Putamen (tissue), 1 donor: ENCODE results near the gene SDK1.
A peak's percentile ranks its signal among the peaks of the same experiment; 100 is the strongest.

Experiments
- DNase-seq: peaks from one replicate; pipeline ENCODE4 v3.0.0-alpha.2; 2016; ENCODE audit warnings: low spot score

Gene SDK1, protein sequence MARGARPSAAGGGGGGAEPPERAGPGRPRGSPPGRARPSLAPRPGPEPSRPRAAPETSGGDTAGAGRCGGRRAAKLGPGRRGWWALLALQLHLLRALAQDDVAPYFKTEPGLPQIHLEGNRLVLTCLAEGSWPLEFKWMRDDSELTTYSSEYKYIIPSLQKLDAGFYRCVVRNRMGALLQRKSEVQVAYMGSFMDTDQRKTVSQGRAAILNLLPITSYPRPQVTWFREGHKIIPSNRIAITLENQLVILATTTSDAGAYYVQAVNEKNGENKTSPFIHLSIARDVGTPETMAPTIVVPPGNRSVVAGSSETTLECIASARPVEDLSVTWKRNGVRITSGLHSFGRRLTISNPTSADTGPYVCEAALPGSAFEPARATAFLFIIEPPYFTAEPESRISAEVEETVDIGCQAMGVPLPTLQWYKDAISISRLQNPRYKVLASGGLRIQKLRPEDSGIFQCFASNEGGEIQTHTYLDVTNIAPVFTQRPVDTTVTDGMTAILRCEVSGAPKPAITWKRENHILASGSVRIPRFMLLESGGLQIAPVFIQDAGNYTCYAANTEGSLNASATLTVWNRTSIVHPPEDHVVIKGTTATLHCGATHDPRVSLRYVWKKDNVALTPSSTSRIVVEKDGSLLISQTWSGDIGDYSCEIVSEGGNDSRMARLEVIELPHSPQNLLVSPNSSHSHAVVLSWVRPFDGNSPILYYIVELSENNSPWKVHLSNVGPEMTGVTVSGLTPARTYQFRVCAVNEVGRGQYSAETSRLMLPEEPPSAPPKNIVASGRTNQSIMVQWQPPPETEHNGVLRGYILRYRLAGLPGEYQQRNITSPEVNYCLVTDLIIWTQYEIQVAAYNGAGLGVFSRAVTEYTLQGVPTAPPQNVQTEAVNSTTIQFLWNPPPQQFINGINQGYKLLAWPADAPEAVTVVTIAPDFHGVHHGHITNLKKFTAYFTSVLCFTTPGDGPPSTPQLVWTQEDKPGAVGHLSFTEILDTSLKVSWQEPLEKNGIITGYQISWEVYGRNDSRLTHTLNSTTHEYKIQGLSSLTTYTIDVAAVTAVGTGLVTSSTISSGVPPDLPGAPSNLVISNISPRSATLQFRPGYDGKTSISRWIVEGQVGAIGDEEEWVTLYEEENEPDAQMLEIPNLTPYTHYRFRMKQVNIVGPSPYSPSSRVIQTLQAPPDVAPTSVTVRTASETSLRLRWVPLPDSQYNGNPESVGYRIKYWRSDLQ (N-terminal part only)

DNA sequence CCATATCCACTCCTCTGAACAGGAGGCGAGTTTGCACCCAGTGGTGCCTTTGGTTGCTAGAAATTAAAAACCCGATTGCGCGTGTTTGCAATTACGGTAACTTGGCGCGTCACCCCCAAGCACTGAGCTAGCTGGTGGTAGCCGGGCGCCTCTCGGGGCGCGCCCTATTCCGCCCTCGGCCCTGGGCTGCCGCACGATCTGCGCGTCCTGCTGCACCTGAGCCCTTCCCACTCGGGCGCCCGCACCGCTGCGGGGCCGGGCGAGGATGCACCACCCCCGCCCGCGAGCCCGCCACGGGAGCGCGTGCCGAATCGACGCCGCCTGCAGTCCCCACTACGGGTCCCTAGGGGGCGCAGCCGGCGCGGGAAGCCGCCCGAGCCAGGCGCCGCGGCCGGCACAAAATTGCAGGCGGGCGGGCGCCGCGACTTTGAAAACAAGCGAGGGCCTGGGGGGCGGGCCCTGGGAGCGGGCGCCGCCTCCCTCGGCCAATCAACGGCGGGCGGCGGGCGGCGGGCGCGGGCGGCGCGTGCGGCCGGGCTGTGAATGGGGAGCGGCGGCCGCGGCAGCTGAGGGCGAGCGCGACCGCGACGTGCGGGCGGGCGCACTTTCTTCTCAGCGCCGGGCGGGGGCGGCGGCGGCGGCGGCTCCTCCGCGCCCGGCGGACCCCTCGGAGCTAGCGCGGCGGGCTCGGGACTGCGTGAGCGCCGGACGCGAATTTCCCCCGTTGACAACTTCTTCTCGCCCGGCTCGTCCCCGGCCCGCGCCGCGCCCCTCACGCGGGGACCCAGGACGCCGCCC, at the start of gene SDK1:
Gene SDK1, plus strand, starts transcription at position 602 of the 798 bp plus-strand sequence. CDS start 335 bp downstream, outside the sequence.
- peak; percentile 90 for DNase-seq

DNA sequence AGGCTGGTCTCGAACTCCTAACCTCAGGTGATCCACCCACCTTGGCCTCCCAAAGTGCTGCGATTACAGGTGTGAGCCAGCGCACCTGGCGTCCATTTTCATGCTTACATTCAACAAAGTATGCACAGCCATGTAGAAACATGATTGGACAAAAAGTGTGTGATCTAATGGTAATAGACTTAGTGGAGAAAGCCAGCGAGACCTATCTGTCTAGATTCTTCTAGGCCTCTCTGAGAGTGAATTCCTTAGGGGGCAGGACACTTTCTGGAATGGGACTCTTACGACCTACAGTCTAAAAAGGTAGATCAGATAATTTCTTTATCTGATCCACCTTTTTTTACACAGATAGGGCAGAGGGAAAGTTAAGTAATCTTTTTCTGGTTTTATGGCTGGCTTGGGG, 46.3 kb upstream of the SDK1 start:
- no peak for DNase-seq

DNA sequence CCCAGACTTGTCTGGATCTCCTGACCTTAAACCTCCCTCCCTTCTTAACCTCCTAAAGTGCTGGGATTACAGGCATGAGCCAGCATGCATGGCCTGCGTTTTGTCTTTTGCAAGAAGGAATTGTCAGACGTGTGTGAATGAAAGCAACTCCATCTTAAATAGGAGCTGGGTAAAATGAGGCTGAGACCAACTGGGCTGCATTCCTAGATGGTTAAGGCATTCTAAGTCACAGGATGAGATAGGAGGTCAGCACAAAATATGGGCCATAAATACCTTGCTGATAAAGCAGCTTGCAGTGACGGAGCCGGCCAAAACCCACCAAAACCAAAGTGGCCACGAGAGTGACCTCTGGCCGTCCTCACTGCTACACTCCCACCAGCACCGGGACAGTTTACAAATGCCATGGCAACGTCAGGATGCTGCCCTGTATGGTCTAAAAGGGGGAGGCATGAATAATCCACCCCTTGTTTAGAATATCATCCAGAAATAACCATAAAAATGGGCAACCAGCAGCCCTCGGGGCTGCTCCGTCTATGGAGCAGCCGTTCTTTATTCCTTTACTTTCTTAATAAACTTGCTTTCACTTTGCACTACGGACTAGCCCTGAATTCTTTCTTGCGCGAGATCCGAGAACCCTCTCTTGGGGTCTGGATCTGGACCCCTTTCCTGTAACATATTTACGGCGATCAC, 41.2 kb upstream of the SDK1 start:
- DNase-seq, result no peak

DNA sequence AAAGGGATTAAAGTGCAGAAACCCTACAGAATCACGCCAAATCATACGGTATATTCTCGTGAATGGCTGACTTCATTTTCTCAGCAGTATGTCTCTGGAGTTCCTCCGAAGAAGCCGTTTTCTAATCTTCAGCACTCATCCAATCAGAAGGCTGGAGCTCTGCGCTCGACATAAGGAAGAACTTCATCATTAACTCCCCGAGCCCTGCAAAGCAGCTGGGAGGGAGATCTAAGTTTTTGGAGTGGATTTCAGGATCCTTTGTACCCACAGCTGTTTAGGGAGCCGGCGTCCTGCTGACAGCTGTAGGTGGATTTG, 40.7 kb upstream of the SDK1 start:
- DNase-seq, result no peak

DNA sequence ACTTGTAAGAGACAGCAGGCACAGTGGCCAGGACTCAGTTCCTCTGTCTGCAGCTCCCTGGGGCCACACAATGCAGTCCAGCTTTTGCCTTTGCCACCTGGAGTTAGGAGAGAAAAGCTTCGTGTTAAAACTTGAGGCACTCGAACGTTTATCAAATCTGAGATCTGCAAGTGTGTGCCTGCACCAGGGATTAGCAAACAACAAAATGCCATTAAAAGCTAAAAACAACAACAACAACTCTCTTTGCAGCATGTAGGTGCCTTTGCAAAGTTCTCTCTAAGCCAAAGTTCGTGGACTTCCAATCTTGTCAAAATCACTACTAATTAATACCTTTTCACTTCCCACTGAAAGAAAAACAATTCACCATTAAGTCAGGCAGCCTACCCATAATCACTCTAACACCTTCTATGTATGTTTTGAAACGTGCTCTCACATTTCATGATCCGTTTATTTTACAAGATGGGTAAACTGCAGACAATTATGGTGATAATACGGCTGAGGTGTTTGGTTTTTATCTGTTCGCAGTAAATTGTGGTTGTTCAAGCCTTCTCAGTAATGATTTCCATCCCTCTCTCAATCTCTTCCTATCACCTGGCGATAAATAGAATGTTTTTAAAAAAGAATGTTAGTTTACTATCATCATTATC, 36.2 kb upstream of the SDK1 start:
- no peak for DNase-seq

DNA sequence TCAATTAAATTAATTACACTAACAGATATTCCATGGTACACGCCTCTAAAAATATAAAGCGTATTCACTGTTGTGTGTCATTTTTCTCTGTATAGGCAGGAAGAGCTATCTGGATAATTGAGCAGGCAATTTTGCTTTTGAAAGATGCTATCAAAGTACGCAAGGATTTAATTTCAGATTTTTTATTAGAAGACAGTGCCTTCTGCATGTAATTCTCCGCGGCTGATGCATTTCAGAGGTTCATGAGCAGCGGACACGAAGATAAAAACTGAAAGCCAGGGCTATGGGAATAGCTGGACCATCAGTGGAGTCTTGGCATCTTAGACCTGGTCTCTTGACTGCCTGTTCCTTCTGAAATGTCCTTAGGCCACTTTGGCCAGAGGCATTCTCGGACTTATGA, 35.7 kb upstream of the SDK1 start:
- no peak for DNase-seq

DNA sequence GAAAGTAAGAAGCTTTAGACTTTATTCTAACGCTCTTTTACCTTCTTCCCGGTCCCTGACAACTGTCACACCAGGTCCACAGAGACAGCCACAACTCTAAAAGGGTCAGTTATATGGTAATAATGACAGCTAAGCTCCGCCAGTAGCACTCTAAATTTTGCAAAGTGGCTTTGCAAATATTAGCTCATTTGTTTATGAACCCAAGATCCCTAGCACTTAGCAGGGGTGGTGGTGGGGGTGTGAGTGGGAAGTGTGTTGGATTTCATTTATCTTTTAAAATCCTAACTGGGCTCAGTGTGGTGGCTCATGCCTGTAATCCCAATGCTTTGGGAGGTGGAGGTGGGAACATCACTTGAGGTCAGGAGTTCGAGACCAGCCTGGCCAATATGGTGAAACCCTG, 34.8 kb upstream of the SDK1 start:
- DNase-seq, result no peak

DNA sequence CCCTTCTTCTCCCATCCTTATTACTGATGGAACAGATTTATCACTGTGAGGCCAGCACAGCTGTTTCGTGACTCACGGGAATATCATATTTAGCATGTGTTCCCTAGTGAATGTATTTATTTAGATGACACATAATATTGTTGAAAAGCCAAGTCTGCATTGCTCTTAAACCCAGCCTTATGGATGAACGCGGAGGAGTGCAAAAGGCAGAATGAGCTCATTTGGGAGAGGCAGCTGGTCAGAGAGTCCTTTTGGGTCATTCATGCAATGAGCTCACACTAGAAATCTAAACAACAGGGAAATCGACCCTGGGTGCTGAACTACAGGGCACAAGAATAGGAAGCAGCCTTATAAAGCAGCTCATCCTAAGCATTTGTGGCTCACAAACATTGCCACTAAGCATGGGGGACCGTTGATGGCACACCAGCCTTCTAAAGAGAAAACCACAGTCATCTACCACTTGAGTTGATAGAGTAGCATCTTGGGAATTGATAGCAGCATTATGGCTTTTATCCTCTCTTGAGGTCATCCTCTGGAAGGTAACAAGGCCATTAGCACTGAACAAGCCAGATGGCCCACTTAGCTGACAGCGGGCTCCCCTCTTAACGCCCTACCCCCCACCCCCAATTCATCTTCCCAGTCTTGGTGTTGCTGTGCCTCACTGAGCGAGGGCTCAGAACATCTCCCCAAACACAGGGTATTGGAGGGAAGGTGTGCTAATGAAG, 32.9 kb upstream of the SDK1 start:
- no peak for DNase-seq

DNA sequence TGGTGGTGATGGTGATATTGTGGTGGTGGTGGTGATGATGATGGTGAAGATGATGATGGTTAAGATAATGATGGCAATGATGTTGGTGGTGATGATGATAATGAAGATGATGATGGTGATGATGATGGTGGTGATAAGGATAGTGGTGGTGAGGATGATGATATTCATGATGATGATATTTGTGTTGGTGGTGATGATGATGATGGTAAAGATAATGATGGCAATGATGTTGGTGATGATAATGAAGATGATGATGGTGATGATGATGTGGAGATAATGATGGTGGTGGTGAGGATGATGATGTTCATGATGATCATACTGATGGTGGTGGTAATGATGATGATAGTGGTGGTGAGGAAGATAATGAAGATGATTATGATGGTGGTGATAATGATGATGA, 30.7 kb upstream of the SDK1 start:
- DNase-seq, result no peak

DNA sequence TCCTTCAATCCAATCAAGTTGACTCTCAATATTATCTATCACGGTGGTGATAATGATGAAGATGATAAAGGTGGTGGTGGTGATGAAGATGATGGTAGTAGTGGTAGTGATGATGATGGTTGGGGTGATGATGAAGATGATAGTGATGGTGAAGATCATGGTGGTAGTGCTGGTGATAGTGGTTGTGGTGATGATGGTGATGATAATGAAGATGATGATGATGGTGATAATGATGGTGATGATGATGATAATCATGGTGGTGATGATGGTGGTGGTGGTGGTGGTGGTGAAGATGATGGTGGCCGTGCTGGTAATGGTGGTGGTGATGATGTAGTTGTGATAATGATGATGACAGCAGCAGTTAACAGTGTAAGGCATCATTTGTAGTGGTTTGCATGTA, 29.8 kb upstream of the SDK1 start:
- no peak for DNase-seq

DNA sequence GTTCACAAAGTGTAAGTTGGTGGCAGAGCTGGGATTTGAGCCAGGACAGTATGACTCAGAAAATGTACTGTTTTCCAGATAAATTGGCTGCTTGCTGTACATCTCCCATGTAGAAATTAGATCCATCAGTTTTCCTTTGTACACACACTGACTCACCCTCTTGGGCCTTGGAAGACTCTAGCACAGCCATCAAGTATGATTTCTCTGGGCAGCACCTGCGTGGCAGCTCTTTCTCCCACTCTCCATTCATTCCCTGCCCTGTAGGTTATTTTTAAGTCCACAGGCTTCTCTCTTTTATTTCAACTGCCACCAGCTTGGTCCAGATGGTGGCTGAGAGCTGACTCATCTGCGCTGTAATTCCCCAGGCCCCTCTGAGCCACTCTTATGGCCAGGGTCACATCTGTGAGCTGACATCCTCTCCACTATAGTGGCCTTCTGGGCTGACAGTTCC, 28.3 kb upstream of the SDK1 start:
- no peak for DNase-seq

DNA sequence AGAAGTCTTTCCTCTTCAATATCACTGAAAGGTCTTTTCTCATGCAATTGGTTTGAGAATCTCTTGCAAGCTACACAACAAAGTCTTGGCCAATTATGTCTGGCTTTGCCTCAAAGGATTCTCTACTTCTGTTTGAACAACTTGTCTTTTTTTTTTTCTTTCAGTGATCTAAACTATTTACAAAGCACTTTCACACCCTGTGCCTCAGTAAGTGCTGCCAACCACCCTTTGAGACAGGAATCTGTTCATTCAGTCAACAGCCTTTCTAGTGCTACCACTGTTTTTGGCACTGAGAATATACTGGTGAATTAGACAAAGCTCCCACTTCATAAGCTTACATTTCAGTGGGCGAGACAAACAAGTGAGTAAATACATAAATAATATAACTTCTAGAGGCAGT, 26.9 kb upstream of the SDK1 start:
- DNase-seq, result no peak

DNA sequence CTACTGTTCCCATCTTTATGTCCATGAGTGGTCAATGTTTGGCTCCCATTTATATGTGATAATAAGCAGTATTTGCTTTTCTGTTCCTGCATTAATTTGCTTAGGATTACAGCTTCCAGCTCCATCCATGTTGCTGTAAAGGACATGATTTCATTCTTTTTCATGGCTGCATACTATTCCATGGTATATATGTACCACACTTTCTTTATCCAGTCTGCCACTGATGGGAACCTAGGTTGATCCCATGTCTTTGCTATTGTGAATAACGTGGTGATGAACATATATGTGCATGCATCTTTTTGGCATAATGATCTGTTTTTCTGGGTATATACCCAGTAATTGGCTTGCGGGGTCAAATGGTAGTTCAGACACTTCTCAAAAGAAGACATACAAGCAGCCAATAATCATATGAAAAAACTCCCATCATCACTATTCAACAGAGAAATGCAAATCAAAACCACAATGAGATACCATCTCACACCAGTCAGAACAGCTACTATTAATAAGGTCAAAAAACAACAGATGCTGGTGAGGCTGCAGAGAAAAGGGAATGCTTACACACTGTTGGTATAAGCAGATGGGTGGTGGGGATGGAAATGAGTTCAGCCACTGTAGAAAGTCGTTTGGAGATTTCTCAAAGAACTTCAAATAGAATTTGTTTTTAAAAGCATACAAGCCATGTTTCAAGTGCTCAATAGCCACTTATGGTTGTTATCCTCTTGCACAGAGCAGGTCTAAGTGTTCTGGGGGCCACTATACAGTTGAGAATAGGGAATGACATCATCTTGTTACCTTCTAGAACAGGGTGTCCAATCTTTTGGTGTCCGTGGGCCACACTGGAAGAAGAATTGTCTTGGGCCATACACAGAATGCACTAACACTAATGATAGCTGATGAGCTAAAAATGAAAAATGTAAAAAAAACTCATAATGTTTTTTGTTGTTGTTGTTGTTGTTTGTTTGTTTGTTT, 23.2 kb upstream of the SDK1 start:
- no peak for DNase-seq

DNA sequence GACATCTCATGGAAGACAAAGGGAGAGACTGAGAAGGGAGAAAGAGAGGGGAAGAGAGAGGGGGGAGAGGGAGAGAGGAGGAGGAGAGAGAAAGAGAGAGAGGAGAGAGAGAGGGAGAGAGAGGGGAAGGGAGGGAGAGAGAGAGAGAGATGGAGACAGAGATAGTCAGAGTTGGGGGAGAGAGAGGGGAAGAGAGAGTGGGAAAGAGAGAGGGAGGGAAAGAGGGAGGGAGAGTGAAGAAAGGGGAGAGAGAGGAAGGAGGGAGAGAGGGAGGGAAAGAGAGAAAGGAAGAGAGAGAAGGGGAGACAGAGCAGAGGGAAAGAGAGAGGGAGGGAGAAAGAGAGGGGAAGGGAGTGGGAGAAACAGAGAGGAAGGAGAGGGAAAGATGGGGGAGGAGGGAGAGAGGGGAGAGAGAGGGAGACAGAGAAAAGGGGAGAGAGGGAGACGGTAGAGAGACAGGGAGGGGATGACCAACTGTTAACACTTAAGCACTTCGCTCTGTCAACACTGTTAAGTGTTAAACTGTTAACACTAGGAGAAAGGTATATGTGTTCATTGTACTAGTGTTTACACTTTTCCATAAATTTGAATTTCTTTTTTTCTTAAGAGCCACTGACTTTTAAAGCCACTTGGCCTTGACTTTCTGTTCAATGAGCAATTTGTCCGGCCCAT, 21.8 kb upstream of the SDK1 start:
- no peak for DNase-seq

DNA sequence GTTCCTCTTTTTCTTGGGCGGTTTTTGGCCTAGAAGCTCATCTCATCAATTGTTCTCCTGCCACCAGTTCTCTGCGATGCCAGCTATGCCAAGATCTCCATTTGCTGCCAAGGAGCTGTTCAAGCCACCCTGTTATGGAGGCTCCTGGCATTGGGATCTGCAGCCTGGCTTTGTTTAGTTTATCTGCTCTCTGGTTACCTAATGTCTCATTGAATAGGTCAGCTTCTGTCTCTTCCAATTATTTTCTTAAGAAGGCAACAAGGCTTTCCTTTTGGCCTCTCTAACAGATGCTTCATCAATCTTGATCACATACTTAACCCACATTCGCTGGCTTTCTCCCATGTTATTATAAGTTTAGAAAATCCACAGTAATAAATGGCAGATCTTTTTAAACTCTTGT, 20.6 kb upstream of the SDK1 start:
- DNase-seq, result no peak

DNA sequence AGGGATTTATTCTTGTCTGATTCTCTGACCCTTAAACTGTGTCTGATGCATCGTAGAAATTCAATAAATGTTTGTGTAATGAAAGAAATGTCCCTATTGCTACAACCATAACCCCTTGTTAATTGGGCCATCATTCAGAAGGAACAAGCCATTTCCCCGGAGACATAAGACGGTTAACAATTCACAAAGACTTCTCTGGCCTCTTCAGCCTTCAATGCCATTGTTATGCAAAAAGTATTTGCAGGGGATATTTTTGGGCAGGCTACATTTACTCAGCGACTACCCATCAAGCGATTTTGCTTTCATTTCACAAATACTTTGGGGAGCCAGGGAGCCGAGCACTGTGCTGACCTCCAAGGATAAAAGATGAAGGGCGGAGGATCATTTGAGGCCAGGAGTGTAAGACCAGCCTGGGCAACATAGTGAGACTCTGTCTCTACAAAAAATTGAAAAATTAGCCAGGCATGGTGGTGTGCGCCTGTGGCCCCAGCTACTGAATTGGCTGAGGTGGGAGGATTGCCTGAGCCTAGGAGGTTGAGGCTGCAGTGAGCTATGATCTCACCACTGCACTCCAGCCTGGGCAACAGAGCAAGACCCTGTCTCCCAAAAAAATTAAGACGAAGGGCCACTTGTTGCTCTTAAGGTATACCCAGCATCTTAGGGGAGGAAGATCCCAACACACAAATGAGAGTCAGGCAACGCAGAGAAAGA, 20.0 kb upstream of the SDK1 start:
- DNase-seq, result no peak

DNA sequence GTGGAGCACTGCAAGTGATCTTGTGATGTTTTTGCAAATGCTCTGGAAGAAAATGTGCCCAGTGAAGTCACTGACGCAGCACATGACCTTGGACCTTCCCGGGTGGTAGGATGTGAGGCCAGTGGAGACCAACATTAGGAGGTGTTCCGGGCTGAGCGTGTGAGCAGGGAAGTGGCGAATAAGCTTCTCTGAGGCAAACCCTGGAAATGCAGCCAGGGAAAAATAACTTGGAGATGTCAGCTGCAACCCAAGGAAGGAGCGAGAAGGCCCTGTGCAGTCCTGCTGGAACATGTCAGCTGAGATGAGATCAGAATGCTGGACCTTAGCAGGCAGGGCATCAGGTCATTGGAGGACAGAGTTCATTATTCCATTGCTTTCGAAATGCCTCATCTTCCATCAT, 18.6 kb upstream of the SDK1 start:
- DNase-seq, result no peak
